Neuronal stem cell (in vitro differentiated cells): Measurements from ENCODE around the gene PNMA1.

Source experiments
- DNase-seq: peaks from one replicate; pipeline ENCODE4 v3.0.0-alpha.2; 2013; ENCODE audit warnings: low spot score
- H2AFZ ChIP-seq: one replicate; pipeline ENCODE4 v1.6.1; 2013; ENCODE audit warnings: mild to moderate bottlenecking, low read length, inconsistent platforms
- H2AK5ac ChIP-seq: 2 replicates; pipeline ENCODE4 v1.6.1; 2013; ENCODE audit warnings: low read depth, mild to moderate bottlenecking, inconsistent platforms, low read length, moderate library complexity, mixed read lengths
- H2BK120ac ChIP-seq: 2 replicates; pipeline ENCODE4 v1.6.1; 2013; ENCODE audit warnings: low read depth, mild to moderate bottlenecking, inconsistent platforms, low read length, moderate library complexity, mixed read lengths
- H2BK12ac ChIP-seq: one replicate; pipeline ENCODE4 v1.6.1; 2013; ENCODE audit warnings: low read length, inconsistent platforms
- H2BK15ac ChIP-seq: 2 replicates; pipeline ENCODE4 v1.6.1; 2013; ENCODE audit warnings: mild to moderate bottlenecking, low read length, inconsistent platforms, mixed read lengths
- H2BK5ac ChIP-seq: one replicate; pipeline ENCODE4 v1.6.1; 2013; ENCODE audit warnings: inconsistent platforms, mild to moderate bottlenecking, low read length, moderate library complexity
- H3K14ac ChIP-seq: one replicate; pipeline ENCODE4 v1.6.1; 2013; ENCODE audit warnings: low read length, inconsistent platforms
- H3K18ac ChIP-seq: 2 replicates; pipeline ENCODE4 v1.6.1; 2013; ENCODE audit warnings: low read length, inconsistent platforms
- H3K23ac ChIP-seq: 2 replicates; pipeline ENCODE4 v1.6.1; 2013; ENCODE audit warnings: low read depth, mild to moderate bottlenecking, mixed read lengths, low read length, inconsistent platforms; ENCODE audit not compliant: poor library complexity
- H3K27ac ChIP-seq: replicated peaks from 3 replicates; pipeline ENCODE4 v1.5.1; 2013; ENCODE audit warnings: low read length, inconsistent platforms
- H3K27me3 ChIP-seq, 3 experiments: 2 replicates each; pipeline ENCODE4 v1.6.1; 2013; ENCODE audit warnings: low read length in 3 of 3, mild to moderate bottlenecking in 2 of 3, inconsistent platforms in 1 of 3, low read depth in 1 of 3, mixed read lengths in 1 of 3, moderate library complexity in 1 of 3; ENCODE audit not compliant: control insufficient read depth in 3 of 3, insufficient read depth in 3 of 3
- H3K36me3 ChIP-seq, 2 donors: replicated peaks in 1 of 2; 2 replicates each; pipeline ENCODE4 v1.6.1; 2013; ENCODE audit warnings: low read length in 2 of 2; ENCODE audit not compliant: control insufficient read depth in 2 of 2, insufficient read depth in 2 of 2
- H3K4ac ChIP-seq: 2 replicates; pipeline ENCODE4 v1.6.1; 2013; ENCODE audit warnings: inconsistent platforms, mild to moderate bottlenecking, low read length, moderate library complexity
- H3K4me1 ChIP-seq, 2 donors: 1 replicate in 1 of 2; 2 replicates in 1 of 2; pipeline ENCODE4 v1.6.1; 2013; ENCODE audit warnings: low read length in 2 of 2, low read depth in 1 of 2; ENCODE audit not compliant: control insufficient read depth in 2 of 2, insufficient read depth in 1 of 2
- H3K4me2 ChIP-seq: one replicate; pipeline ENCODE4 v1.6.1; 2013; ENCODE audit warnings: mild to moderate bottlenecking, low read length, inconsistent platforms; ENCODE audit not compliant: insufficient read depth, poor library complexity, severe bottlenecking
- H3K4me3 ChIP-seq, 2 donors: 2 replicates each; pipeline ENCODE4 v1.5.1; 2013; ENCODE audit warnings: low read length in 2 of 2, mild to moderate bottlenecking in 2 of 2, inconsistent platforms in 1 of 2, moderate library complexity in 1 of 2
- H3K79me1 ChIP-seq: one replicate; pipeline ENCODE4 v1.6.1; 2013; ENCODE audit warnings: low read depth, mild to moderate bottlenecking, inconsistent platforms, low read length, moderate library complexity
- H3K9ac ChIP-seq: one replicate; pipeline ENCODE4 v1.6.1; 2013; ENCODE audit warnings: mild to moderate bottlenecking, low read depth, low read length, inconsistent platforms; ENCODE audit not compliant: poor library complexity
- H3K9me3 ChIP-seq, 2 donors: replicated peaks in 1 of 2; 2 replicates each; pipeline versions ENCODE3 to v1.6.1; 2013; ENCODE audit warnings: low read length in 2 of 2, mild to moderate bottlenecking in 2 of 2, inconsistent platforms in 1 of 2, low read depth in 1 of 2, mixed read lengths in 1 of 2, moderate library complexity in 1 of 2; ENCODE audit not compliant: control insufficient read depth in 2 of 2, insufficient read depth in 1 of 2
- H4K8ac ChIP-seq: one replicate; pipeline ENCODE4 v1.6.1; 2013; ENCODE audit warnings: low read depth, mild to moderate bottlenecking, inconsistent platforms, low read length, moderate library complexity
- H4K91ac ChIP-seq: one replicate; pipeline ENCODE4 v1.6.1; 2013; ENCODE audit warnings: low read length, low read depth, mild to moderate bottlenecking, inconsistent platforms; ENCODE audit not compliant: poor library complexity
- WGBS, 2 donors: extraction: QIAGEN DNeasy Blood & Tissue Kit; methylation state at CpG; one replicate each; pipeline ENCODE4 v1.1.7; 2013; ENCODE audit warnings: missing lambda C conversion rate in 2 of 2, mixed read lengths in 1 of 2; ENCODE audit not compliant: insufficient read length in 2 of 2, insufficient replicate concordance in 1 of 2; ENCODE audit errors: extremely low coverage in 2 of 2; 5-methylcytosine and 5-hydroxymethylcytosine counted together

The PNMA1 gene

GRCh38 chr14:73720636-73721035 lies 6.5 kb upstream of the PNMA1 start:
- Histone ChIP-seq H2BK120ac (no peak overlapping the region), H3K9ac (no peak overlapping the region), H3K36me3 (peaks cover 13 to 79% of the 10 kb centered on the region in 2 donors), H2BK15ac (no peak overlapping the region), H3K79me1 (peaks cover 3% of the 10 kb centered on the region), H4K91ac (no peak overlapping the region), H3K4me2 (no peak overlapping the region), H2AFZ (no peak overlapping the region), H3K23ac (no peak overlapping the region), H3K14ac (no peak overlapping the region), H3K27ac (no peak overlapping the region), H2BK12ac (no peak overlapping the region), H4K8ac (no peak overlapping the region), H3K4me1 (peaks cover 19 to 24% of the 10 kb centered on the region in 2 donors), H3K18ac (no peak overlapping the region), H3K4me3 (no peak overlapping the region), H3K27me3 (no peaks in the 10 kb centered on the region), H2BK5ac (no peak overlapping the region), H3K4ac (no peak overlapping the region), H2AK5ac (no peak overlapping the region), H3K9me3 (no peaks in the 10 kb centered on the region)
- no peak for DNase-seq

GRCh38 chr14:73719791-73720190 lies 5.6 kb upstream of the PNMA1 start:
- no peak overlapping the region for H3K4me3 ChIP-seq
- no peak overlapping the region for H2BK12ac ChIP-seq
- no peaks in the 10 kb centered on the region for H3K27me3 ChIP-seq
- peak overlapping the region; percentile 69 for H3K18ac ChIP-seq
- H3K23ac ChIP-seq, result no peak overlapping the region
- no peak overlapping the region for H2AFZ ChIP-seq
- no peak overlapping the region for H4K91ac ChIP-seq
- H2AK5ac ChIP-seq, result peak overlapping the region; percentile 30
- H3K4me1 ChIP-seq, result peaks cover 24% of the 10 kb centered on the region in 2 donors
- no peak overlapping the region for H3K14ac ChIP-seq
- H3K9ac ChIP-seq, result no peak overlapping the region
- no peak overlapping the region for H3K4ac ChIP-seq
- H3K4me2 ChIP-seq, result no peak overlapping the region
- no peak overlapping the region for H2BK15ac ChIP-seq
- H3K79me1 ChIP-seq, result peaks cover 3% of the 10 kb centered on the region
- DNase-seq, result no peak
- WGBS, 2 donors, result no CpG with 5 or more reads among the region's 8 CpGs
- peak overlapping the region; percentile 5 for H2BK5ac ChIP-seq
- peak overlapping the region; percentile 21 for H2BK120ac ChIP-seq
- H3K9me3 ChIP-seq, result no peaks in the 10 kb centered on the region
- no peak overlapping the region for H4K8ac ChIP-seq
- H3K36me3 ChIP-seq, result peaks cover 8 to 76% of the 10 kb centered on the region in 2 donors
- no peak overlapping the region for H3K27ac ChIP-seq

- H3K4me1 ChIP-seq, result peaks cover 23 to 24% of the 10 kb centered on the region in 2 donors
- peak overlapping the region; percentile 30 for H2AK5ac ChIP-seq
- H3K4me2 ChIP-seq, result no peak overlapping the region
- no peak overlapping the region for H4K8ac ChIP-seq
- no peak overlapping the region for H3K4ac ChIP-seq
- H3K79me1 ChIP-seq, result peaks cover 3% of the 10 kb centered on the region
- no peak overlapping the region for H3K23ac ChIP-seq
- no peak overlapping the region for H3K4me3 ChIP-seq
- no peak overlapping the region for H2AFZ ChIP-seq
- no peak for DNase-seq
- WGBS, 2 donors, result no CpG with 5 or more reads among the region's 13 CpGs
- no peak overlapping the region for H3K18ac ChIP-seq
- no peaks in the 10 kb centered on the region for H3K27me3 ChIP-seq
- H2BK5ac ChIP-seq, result no peak overlapping the region
- H3K9ac ChIP-seq, result no peak overlapping the region
- H2BK12ac ChIP-seq, result no peak overlapping the region
- no peak overlapping the region for H3K27ac ChIP-seq
- H2BK120ac ChIP-seq, result peak overlapping the region; percentile 21
- H3K14ac ChIP-seq, result no peak overlapping the region
- no peaks in the 10 kb centered on the region for H3K9me3 ChIP-seq
- peaks cover 8 to 76% of the 10 kb centered on the region in 2 donors for H3K36me3 ChIP-seq
- no peak overlapping the region for H2BK15ac ChIP-seq
- no peak overlapping the region for H4K91ac ChIP-seq
These were observed 5.2 kb upstream of the PNMA1 start for GRCh38 chr14:73719361-73719760.

- Histone ChIP-seq H3K79me1 (peaks cover 3% of the 10 kb centered on the region), H3K9me3 (no peaks in the 10 kb centered on the region), H2BK5ac (peak overlapping the region; percentile 79), H3K9ac (peak overlapping the region; percentile 82), H2BK15ac (peak overlapping the region; percentile 52), H3K27me3 (no peaks in the 10 kb centered on the region), H3K27ac (peak overlapping the region; percentile 42), H2BK120ac (peak overlapping the region; percentile 85), H3K23ac (no peak overlapping the region), H2AK5ac (peak overlapping the region; percentile 20), H3K14ac (peak overlapping the region; percentile 22), H4K8ac (no peak overlapping the region), H3K4me3 (peak overlapping the region in 1 of 2 donors; percentile 81), H3K4me2 (peak overlapping the region; percentile 89), H2AFZ (no peak overlapping the region), H4K91ac (no peak overlapping the region), H3K36me3 (peaks cover 8 to 75% of the 10 kb centered on the region in 2 donors), H3K4ac (no peak overlapping the region), H2BK12ac (no peak overlapping the region), H3K4me1 (peaks cover 15 to 23% of the 10 kb centered on the region in 2 donors), H3K18ac (peak overlapping the region; percentile 94)
- no CpG with 5 or more reads among the region's 55 CpGs for WGBS, 2 donors
- peak; percentile 75 for DNase-seq
These were observed 4.5 kb upstream of the PNMA1 start for GRCh38 chr14:73718418-73719251.
